GM18519 (cell line): Measurements from ENCODE around the gene PSMD2.

Experiments used
- ATAC-seq: cut with Tn5 transposase; IDR thresholded peaks from one replicate; pipeline ENCODE4 v1.9.1; 2021; ENCODE audit warnings: mild to moderate bottlenecking, moderate library complexity; ENCODE audit not compliant: unreplicated experiment, low FRiP score

The PSMD2 gene

DNA sequence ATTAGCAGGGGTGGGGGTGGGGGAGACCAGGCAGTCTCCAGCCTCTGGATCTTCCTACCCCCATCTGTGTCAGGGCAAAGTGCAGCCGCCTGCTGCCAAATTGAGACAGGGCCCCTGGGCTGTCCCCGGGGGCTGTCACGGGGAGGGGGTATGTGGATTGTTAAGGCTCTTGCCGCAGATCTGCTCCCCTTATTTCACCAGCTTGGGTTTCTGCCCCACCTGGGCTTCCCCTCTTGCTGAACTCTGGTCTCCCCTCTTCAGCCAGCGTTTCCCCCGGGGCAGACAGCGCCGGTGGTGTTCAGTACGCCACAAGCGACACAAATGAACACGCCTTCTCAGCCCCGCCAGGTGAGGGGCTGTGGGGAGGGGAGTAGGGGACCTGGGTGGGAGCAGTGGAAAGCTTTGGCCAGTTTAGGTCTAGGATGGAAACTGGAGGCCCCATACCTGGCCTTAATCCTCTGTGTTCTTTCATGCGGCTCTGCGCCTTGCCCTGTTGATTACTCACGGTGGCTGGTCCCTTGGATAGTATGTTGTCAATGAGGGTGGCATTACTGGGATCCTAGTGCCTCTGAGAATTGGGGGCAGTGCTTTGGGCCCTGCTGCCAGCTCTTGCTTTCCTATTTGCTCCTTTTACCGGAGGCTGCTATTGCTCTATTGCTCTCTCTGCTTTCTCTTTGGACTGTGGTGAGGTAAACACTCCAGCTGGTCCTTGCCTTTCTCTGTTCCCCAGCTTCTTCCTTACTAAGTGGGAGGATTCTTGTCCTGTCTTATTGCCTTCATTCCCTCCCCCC is 17.0 kb downstream of the PSMD2 start:
- no peak for ATAC-seq

DNA sequence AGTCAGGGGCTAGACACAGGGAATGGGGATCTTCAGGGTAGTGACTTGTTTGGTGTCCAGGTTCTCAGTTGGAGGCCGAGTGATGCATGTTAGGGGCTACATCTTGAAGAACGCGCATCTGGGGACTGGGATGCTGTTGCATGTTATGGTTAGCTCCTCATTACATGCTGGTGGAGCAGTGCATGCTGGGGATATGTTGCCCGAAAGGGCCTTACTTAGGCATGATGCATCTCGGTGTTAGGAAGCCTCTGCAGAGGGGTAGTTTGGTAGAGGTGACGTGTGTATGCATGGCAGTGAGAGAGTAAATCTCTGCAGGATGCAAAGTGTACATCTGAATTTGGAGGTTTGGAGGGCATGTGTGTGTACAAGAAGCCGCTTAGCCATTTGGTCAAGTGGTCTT is 17.8 kb downstream of the PSMD2 start:
- ATAC-seq, result no peak

- ATAC-seq, result no peak
Measured at GRCh38 chr3:184317201-184317600, 18.2 kb downstream of the PSMD2 start.

DNA sequence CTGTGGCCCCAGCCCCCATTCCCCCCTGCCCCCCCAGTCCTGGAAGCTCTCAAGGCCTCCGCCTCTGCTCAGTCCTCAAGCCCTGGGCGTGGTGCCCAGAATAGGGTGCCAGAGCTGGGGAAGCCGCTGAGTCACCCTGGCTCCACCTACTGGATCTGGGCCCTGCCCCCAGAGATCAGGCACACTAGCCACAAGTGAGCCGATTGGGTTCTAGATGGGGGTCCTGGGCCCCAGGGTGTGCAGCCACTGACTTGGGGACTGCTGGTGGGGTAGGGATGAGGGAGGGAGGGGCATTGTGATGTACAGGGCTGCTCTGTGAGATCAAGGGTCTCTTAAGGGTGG is 21.0 kb downstream of the PSMD2 start:
- no peak for ATAC-seq

GRCh38 chr3:184321666-184322065 is 22.6 kb downstream of the PSMD2 start:
- no peak for ATAC-seq

DNA sequence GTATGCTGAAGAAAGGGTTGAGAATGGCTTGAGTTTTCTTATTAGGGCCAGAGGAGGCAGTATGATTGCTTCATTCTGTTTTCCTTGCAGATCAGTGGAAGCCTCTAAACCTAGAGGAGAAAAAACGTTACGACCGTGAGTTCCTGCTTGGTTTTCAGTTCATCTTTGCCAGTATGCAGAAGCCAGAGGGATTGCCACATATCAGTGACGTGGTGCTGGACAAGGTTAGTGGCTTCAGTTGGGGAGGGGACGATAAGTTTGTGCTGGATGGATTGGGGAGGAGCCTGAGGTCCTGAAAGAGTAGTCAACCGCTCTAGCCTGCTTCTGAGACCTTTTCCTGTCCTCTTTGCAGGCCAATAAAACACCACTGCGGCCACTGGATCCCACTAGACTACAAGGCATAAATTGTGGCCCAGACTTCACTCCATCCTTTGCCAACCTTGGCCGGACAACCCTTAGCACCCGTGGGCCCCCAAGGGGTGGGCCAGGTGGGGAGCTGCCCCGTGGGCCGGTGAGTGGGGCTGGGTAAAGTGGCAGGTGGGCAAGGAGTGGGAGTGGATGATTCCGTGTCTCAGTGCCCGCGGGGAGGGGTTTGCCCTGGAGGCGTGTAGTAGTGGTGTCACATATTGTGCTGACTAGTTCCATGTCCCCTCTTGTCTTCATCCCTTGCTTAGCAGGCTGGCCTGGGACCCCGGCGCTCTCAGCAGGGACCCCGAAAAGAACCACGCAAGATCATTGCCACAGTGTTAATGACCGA is 23.9 kb downstream of the PSMD2 start:
- no peak for ATAC-seq

DNA sequence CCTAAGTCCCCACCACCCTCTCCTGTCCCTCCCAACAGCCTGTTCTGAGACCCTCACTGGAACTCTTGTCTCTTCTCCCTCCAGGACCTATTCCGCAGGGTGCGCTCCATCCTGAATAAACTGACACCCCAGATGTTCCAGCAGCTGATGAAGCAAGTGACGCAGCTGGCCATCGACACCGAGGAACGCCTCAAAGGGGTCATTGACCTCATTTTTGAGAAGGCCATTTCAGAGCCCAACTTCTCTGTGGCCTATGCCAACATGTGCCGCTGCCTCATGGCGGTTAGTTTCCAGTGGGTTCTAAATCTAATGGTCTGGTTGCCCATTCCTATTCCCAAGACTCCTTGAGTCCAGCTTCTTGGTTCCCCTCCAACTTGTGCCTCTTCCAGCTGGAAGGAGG is 24.7 kb downstream of the PSMD2 start:
- no peak for ATAC-seq

DNA sequence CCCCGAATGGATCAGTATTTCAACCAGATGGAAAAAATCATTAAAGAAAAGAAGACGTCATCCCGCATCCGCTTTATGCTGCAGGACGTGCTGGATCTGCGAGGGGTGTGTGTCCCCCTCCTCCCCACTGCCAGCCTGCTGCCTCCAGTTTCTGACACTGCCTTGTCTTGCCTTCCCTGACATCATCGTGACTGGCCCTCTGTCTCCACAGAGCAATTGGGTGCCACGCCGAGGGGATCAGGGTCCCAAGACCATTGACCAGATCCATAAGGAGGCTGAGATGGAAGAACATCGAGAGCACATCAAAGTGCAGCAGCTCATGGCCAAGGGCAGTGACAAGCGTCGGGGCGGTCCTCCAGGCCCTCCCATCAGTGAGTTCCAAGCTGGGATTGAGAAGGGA is 26.2 kb downstream of the PSMD2 start:
- ATAC-seq, result no peak

DNA sequence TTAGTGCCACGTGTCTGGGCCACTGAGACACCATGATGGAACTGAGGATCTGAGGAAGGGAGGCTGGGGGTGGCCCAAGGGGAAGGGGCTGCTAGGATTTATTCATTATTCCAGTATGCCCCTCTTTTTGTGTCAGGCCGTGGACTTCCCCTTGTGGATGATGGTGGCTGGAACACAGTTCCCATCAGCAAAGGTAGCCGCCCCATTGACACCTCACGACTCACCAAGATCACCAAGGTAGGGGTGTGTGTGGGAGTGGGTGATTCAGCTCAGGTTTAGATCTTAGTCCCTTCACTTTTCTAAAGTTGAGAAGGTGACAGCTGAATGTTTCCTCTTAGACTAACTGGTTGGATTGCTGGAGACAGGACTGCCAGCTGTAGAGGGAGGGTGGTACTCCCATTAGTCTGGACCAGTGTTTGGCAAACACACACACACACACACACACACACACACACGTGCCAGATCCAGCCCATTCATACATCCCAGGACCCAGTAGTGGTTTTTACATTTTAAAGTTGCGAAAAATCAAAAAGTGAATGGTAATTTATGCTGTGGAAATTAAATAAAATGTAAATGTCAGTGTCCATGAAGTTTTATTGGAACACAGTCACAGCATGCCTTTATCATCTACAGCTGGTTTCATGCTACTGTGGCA is 26.8 kb downstream of the PSMD2 start:
- ATAC-seq, result no peak

- no peak for ATAC-seq
Measured at GRCh38 chr3:184327171-184327570, 28.1 kb downstream of the PSMD2 start.

- ATAC-seq, result no peak
Measured at GRCh38 chr3:184328516-184328915, 29.5 kb downstream of the PSMD2 start.

DNA sequence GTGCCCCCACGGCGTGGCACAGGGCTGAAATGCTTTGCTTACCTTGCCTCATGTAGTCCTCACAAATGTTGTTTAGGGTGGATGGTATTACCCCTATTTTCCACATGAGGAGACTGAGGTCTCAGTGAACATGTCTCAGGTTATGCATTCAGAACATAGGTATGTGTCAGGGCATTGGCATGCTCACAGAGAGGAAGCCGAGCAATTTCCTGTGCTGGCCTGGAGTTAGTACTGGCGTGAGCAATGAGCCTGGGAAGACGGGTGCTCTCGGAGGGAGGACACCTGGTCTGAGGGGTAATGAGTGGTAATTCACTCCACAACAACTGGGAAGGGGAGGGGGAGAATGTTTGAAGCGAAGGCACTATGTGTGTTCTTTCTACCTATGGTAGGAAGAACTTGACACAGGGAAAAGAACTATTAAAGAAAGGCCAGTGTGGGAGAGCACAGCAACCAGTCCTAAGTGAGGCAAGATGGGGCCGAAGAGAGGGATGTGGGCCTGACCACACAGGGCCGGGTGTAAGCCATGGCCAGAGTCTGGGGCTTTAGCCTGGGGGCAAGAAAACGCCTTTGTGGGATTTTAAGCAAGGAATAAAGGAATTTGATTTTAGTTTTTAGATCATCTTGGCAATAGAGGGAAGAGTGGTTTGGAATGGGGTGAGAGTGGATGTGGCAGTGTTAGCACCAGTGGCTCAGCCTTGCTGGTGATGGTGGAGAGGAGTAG is 33.5 kb downstream of the PSMD2 start:
- no peak for ATAC-seq

DNA sequence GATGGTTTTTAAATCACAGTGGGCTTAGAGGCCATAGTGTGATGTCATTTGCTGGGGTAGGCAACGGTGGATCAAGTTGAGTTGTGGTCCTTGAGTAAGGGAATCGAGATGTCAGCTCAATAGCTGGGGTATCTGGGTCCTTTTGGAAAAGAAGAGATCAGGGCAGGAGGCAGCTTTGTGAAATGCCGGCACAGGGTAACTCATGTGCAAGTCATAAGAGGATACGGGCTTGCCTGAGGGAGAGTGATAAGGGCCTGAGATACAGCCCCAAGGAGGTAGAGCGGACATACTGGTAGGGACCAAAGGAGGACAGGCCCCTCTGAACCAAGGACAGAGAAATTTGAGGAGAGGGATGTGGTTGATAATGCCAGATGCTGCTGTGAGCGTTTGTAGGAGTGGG is 34.1 kb downstream of the PSMD2 start:
- no peak for ATAC-seq

GRCh38 chr3:184333700-184334099 is 34.7 kb downstream of the PSMD2 start:
- no peak for ATAC-seq

- no peak for ATAC-seq
Measured at GRCh38 chr3:184334470-184335158, 35.6 kb downstream of the PSMD2 start.

- no peak for ATAC-seq
Measured at GRCh38 chr3:184335291-184335660, 36.2 kb downstream of the PSMD2 start.

- ATAC-seq, result peak; percentile 49
Measured at GRCh38 chr3:184335661-184336546, 36.9 kb downstream of the PSMD2 start.

- ATAC-seq, result no peak
Measured at GRCh38 chr3:184336547-184337398, 37.7 kb downstream of the PSMD2 start.

GRCh38 chr3:184337399-184337714 is 38.3 kb downstream of the PSMD2 start, which contains the start of gene FAM131A:
FAM131A (plus strand) TSS chr3:184337600; CDS start chr3:184337631, 31 bp downstream.
- no peak for ATAC-seq
